SK-N-MC (cell line): Measurements from ENCODE around the gene AMBRA1.

Source experiments
- EZH2 ChIP-seq: fragments of 200-600 bp; sonication (generic); IDR thresholded peaks from one replicate; pipeline ENCODE4 v1.6.1; 2017; ENCODE audit warnings: antibody characterized with exemption
- FOXP2 ChIP-seq: optimal IDR thresholded peaks from 2 replicates; pipeline ENCODE3; 2011; ENCODE audit warnings: mild to moderate bottlenecking, moderate library complexity; ENCODE audit not compliant: insufficient read depth; ENCODE audit errors: extremely low read length, control extremely low read depth
- POLR2AphosphoS5 ChIP-seq: IDR thresholded peaks from 2 replicates; pipeline ENCODE4 v1.6.1; 2012; ENCODE audit warnings: mild to moderate bottlenecking, low read depth, low read length, borderline replicate concordance

GRCh38 chr11:46383974-46384701, 209.7 kb downstream of the AMBRA1 start:
- TF ChIP-seq POLR2AphosphoS5, result no peak
- TF ChIP-seq EZH2, result no peak
- TF ChIP-seq FOXP2, result no peak
